Mesendoderm (in vitro differentiated cells): Measurements from ENCODE around the gene SEC22B.
"Not testable (repeated sequence)": the region's sequence is repeated elsewhere in the genome, so short reads cannot be mapped to it uniquely, and the experiment has no call there.

Experiments used
- DNase-seq: peaks from one replicate; pipeline ENCODE4 v3.0.0; 2013
- H2AK5ac ChIP-seq: 2 replicates; pipeline ENCODE4 v1.6.1; 2013; ENCODE audit warnings: low read length, inconsistent platforms
- H2BK120ac ChIP-seq: 2 replicates; pipeline ENCODE4 v1.6.1; 2013; ENCODE audit warnings: low read depth, mild to moderate bottlenecking, low read length, moderate library complexity, mixed read lengths
- H2BK15ac ChIP-seq: replicated peaks from 2 replicates; pipeline ENCODE4 v1.6.1; 2013; ENCODE audit warnings: low read depth, mild to moderate bottlenecking, moderate library complexity
- H2BK5ac ChIP-seq: 2 replicates; pipeline ENCODE4 v1.6.1; 2013; ENCODE audit warnings: low read length, inconsistent platforms
- H3K18ac ChIP-seq: 2 replicates; pipeline ENCODE4 v1.6.1; 2013; ENCODE audit warnings: mild to moderate bottlenecking, low read length, mixed read lengths
- H3K23ac ChIP-seq: one replicate; pipeline ENCODE4 v1.6.1; 2013; ENCODE audit warnings: low read length
- H3K27ac ChIP-seq: 2 replicates; pipeline ENCODE4 v1.5.1; 2013; ENCODE audit warnings: low read depth, mild to moderate bottlenecking, inconsistent platforms, low read length, moderate library complexity
- H3K27me3 ChIP-seq: 2 replicates; pipeline ENCODE4 v1.6.1; 2013; ENCODE audit warnings: low read length, control low read depth, mild to moderate bottlenecking, inconsistent platforms; ENCODE audit not compliant: insufficient read depth, poor library complexity
- H3K36me3 ChIP-seq: 2 replicates; pipeline ENCODE4 v1.6.1; 2013; ENCODE audit warnings: low read length, inconsistent platforms; ENCODE audit not compliant: control insufficient read depth, insufficient read depth
- H3K4ac ChIP-seq: one replicate; pipeline ENCODE4 v1.6.1; 2013; ENCODE audit warnings: low read depth, mild to moderate bottlenecking, low read length, moderate library complexity
- H3K4me1 ChIP-seq: 2 replicates; pipeline ENCODE4 v1.6.1; 2013; ENCODE audit warnings: low read depth, low read length, inconsistent platforms; ENCODE audit not compliant: control insufficient read depth
- H3K4me2 ChIP-seq: 2 replicates; pipeline ENCODE4 v1.6.1; 2013; ENCODE audit warnings: low read length
- H3K4me3 ChIP-seq: 2 replicates; pipeline ENCODE4 v1.5.1; 2013; ENCODE audit warnings: mild to moderate bottlenecking, low read length
- H3K56ac ChIP-seq: one replicate; pipeline ENCODE4 v1.6.1; 2013; ENCODE audit warnings: low read length
- H3K79me1 ChIP-seq: 2 replicates; pipeline ENCODE4 v1.6.1; 2013; ENCODE audit warnings: low read length, inconsistent platforms
- H3K79me2 ChIP-seq: 2 replicates; pipeline ENCODE4 v1.6.1; 2013; ENCODE audit warnings: mild to moderate bottlenecking, low read length; ENCODE audit not compliant: control insufficient read depth, insufficient read depth
- H3K9ac ChIP-seq: 2 replicates; pipeline ENCODE4 v1.6.1; 2013; ENCODE audit warnings: low read length, inconsistent platforms
- H4K5ac ChIP-seq: one replicate; pipeline ENCODE4 v1.6.1; 2013; ENCODE audit warnings: low read length
- H4K8ac ChIP-seq: one replicate; pipeline ENCODE4 v1.6.1; 2013; ENCODE audit warnings: low read depth, mild to moderate bottlenecking, control low read depth, low read length, moderate library complexity
- whole genome bisulfite sequencing: extraction: QIAGEN DNeasy Blood & Tissue Kit; methylation state at CpG from one replicate; pipeline ENCODE4 v1.1.7; 2013; ENCODE audit warnings: low lambda C conversion rate, missing lambda C conversion rate; ENCODE audit not compliant: insufficient coverage; ENCODE audit errors: extremely low coverage; 5-methylcytosine and 5-hydroxymethylcytosine counted together

SEC22B gene

GRCh38 chr1:120142512-120143263, 33.6 kb downstream of the SEC22B start:
- not testable (repeated sequence) for H3K27ac ChIP-seq, H3K36me3 ChIP-seq, H3K4me3 ChIP-seq, H3K23ac ChIP-seq, H3K79me1 ChIP-seq, DNase-seq, H3K18ac ChIP-seq, H3K56ac ChIP-seq, H3K79me2 ChIP-seq, H3K9ac ChIP-seq, H4K5ac ChIP-seq, H3K4me2 ChIP-seq, H2AK5ac ChIP-seq, H3K27me3 ChIP-seq, H4K8ac ChIP-seq, H2BK120ac ChIP-seq, H3K4ac ChIP-seq, H2BK15ac ChIP-seq, H3K4me1 ChIP-seq, H2BK5ac ChIP-seq
- WGBS: no CpG with 5 or more reads among the region's 14 CpGs

DNA sequence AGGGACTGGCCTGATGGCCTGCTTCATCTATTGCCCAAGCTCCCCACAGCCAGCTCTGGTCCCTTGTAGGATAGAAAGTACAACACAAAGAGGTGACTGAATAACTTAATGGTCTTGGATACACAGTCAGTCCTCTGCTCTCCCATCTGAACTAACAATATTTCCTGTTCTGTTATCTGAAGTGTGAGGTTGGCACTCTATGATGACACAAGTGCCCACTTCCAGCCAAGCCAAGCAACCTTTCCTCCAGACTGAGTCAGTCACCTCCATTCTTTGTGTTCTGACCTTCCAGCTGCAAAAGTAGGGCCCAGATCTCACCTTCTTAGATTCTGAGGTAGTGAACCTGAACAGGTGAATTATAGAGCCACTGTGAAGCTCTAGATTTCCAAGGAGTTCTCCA, 34.5 kb downstream of the SEC22B start:
- H3K23ac ChIP-seq, H3K9ac ChIP-seq, H2BK120ac ChIP-seq, H3K79me2 ChIP-seq, H3K4me1 ChIP-seq, H3K36me3 ChIP-seq, H3K56ac ChIP-seq, H3K4ac ChIP-seq, H3K79me1 ChIP-seq, H4K8ac ChIP-seq, H3K4me2 ChIP-seq, H3K27ac ChIP-seq, H3K4me3 ChIP-seq, H4K5ac ChIP-seq, H3K27me3 ChIP-seq, DNase-seq, H2BK15ac ChIP-seq, H2AK5ac ChIP-seq, H2BK5ac ChIP-seq, H3K18ac ChIP-seq: not testable (repeated sequence)

- H2AK5ac ChIP-seq, H3K36me3 ChIP-seq, H3K9ac ChIP-seq, H3K27ac ChIP-seq, H3K23ac ChIP-seq, H2BK5ac ChIP-seq, H3K4me1 ChIP-seq, H4K5ac ChIP-seq, H3K4me2 ChIP-seq, H2BK120ac ChIP-seq, DNase-seq, H2BK15ac ChIP-seq, H3K18ac ChIP-seq, H4K8ac ChIP-seq, H3K56ac ChIP-seq, H3K4ac ChIP-seq, H3K79me1 ChIP-seq, H3K79me2 ChIP-seq, H3K4me3 ChIP-seq, H3K27me3 ChIP-seq: not testable (repeated sequence)
- no CpG with 5 or more reads among the region's 1 CpG for WGBS
Measured at GRCh38 chr1:120140656-120141265, 35.6 kb downstream of the SEC22B start.

GRCh38 chr1:120136086-120136485, 40.2 kb downstream of the SEC22B start:
- not testable (repeated sequence) for H4K8ac ChIP-seq, H3K56ac ChIP-seq, H3K4me2 ChIP-seq, H2BK120ac ChIP-seq, H3K18ac ChIP-seq, H3K4ac ChIP-seq, DNase-seq, H3K27ac ChIP-seq, H2AK5ac ChIP-seq, H3K4me1 ChIP-seq, H3K4me3 ChIP-seq, H2BK15ac ChIP-seq, H3K23ac ChIP-seq, H3K36me3 ChIP-seq, H2BK5ac ChIP-seq, H3K9ac ChIP-seq, H4K5ac ChIP-seq, H3K27me3 ChIP-seq, H3K79me2 ChIP-seq, H3K79me1 ChIP-seq
- no CpG with 5 or more reads among the region's 1 CpG for WGBS

DNA sequence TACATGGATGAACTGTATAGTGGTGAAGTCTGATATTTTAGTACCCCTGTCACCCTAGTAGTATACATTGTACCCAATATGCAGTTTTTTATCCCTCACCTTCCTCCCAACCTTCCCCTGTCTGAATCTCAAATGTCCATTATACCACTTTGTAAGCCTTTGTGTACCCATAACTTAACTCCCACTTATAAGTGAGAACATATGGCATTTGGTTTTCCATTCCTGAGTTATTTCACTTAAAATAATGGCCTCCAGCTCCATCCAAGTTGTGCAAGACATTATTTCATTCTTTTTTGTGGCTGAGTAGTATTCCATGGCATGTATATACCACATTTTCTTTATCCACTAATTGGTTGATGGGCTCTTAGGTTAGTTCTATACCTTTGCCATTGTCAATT, 42.4 kb downstream of the SEC22B start:
- H2BK120ac ChIP-seq, H3K9ac ChIP-seq, H2BK5ac ChIP-seq, H3K79me1 ChIP-seq, H3K4ac ChIP-seq, H3K4me3 ChIP-seq, H4K8ac ChIP-seq, H3K27me3 ChIP-seq, DNase-seq, H2BK15ac ChIP-seq, H3K56ac ChIP-seq, H3K4me2 ChIP-seq, H3K23ac ChIP-seq, H3K4me1 ChIP-seq, H3K18ac ChIP-seq, H2AK5ac ChIP-seq, H3K27ac ChIP-seq, H3K36me3 ChIP-seq, H4K5ac ChIP-seq, H3K79me2 ChIP-seq: not testable (repeated sequence)
